GM23338 (cell line): Measurements from ENCODE around the gene GDPD5. TPM values are rescaled to one million over a fixed set of nuclear protein-coding genes. Genes with fewer than 3 reads are reported as not detected.

Experiments
- ATAC-seq: fragments of 200-7000 bp; cut with Tn5 transposase; 3 replicates; pipeline ENCODE4 v1.9.1; 2020
- DNase-seq: peaks from one replicate; pipeline ENCODE4 v3.0.0-alpha.2; 2015; ENCODE audit warnings: low spot score
- H2AFZ ChIP-seq: fragments of 200-600 bp; sonication (generic); 2 replicates; pipeline ENCODE4 v1.8.0; 2016; ENCODE audit warnings: antibody characterized with exemption, mild to moderate bottlenecking, moderate library complexity
- H3F3A ChIP-seq: fragments of 200-600 bp; sonication (generic); replicated peaks from 2 replicates; pipeline ENCODE4 v1.8.0; 2017; ENCODE audit warnings: antibody characterized with exemption, mixed run types, low read depth
- H3K27ac ChIP-seq: fragments of 200-600 bp; sonication (generic); 2 replicates; pipeline ENCODE4 v1.6.1; 2016; ENCODE audit warnings: low read depth
- H3K27me3 ChIP-seq: fragments of 200-600 bp; sonication (generic); 2 replicates; pipeline ENCODE4 v1.8.0; 2016; ENCODE audit warnings: mild to moderate bottlenecking, mixed run types, moderate library complexity; ENCODE audit not compliant: insufficient read depth
- H3K36me3 ChIP-seq: fragments of 200-600 bp; sonication (generic); 2 replicates; pipeline ENCODE4 v1.8.0; 2016; ENCODE audit warnings: mild to moderate bottlenecking; ENCODE audit not compliant: insufficient read depth
- H3K4me1 ChIP-seq: fragments of 200-600 bp; sonication (generic); 2 replicates; pipeline ENCODE4 v1.8.0; 2016; ENCODE audit warnings: mild to moderate bottlenecking, moderate library complexity; ENCODE audit not compliant: insufficient read depth
- H3K4me2 ChIP-seq: fragments of 200-600 bp; sonication (generic); 2 replicates; pipeline ENCODE4 v1.7.1; 2017; ENCODE audit warnings: mixed run types
- H3K4me3 ChIP-seq: fragments of 200-600 bp; sonication (generic); 2 replicates; pipeline ENCODE4 v1.6.1; 2016; ENCODE audit warnings: mixed run types
- H3K79me2 ChIP-seq: fragments of 200-600 bp; sonication (generic); replicated peaks from 2 replicates; pipeline ENCODE4 v1.8.0; 2017; ENCODE audit warnings: mild to moderate bottlenecking; ENCODE audit not compliant: insufficient read depth
- H3K9me2 ChIP-seq: fragments of 200-600 bp; sonication (generic); 2 replicates; pipeline ENCODE4 v1.8.0; 2017; ENCODE audit not compliant: insufficient read depth
- H4K20me1 ChIP-seq: fragments of 200-600 bp; sonication (generic); replicated peaks from 2 replicates; pipeline ENCODE4 v1.8.0; 2017; ENCODE audit warnings: mild to moderate bottlenecking; ENCODE audit not compliant: insufficient read depth
- H3K27ac Mint-ChIP-seq: 2 replicates; pipeline ENCODE4 v1.8.0; 2020; ENCODE audit warnings: inconsistent platforms, mild to moderate bottlenecking, moderate library complexity, mixed read lengths
- H3K27me3 Mint-ChIP-seq: 3 replicates; pipeline ENCODE4 v1.8.0; 2022; ENCODE audit warnings: low read depth, mild to moderate bottlenecking, moderate library complexity, mixed read lengths, inconsistent platforms; ENCODE audit not compliant: insufficient read depth, poor library complexity
- H3K36me3 Mint-ChIP-seq: 3 replicates; pipeline ENCODE4 v1.8.0; 2021; ENCODE audit warnings: low read depth, mild to moderate bottlenecking, inconsistent platforms, moderate library complexity, mixed read lengths
- H3K4me1 Mint-ChIP-seq: 3 replicates; pipeline ENCODE4 v1.8.0; 2020; ENCODE audit warnings: mild to moderate bottlenecking, inconsistent platforms, mixed read lengths
- H3K4me3 Mint-ChIP-seq: 3 replicates; pipeline ENCODE4 v1.8.0; 2021; ENCODE audit warnings: moderate library complexity, mild to moderate bottlenecking, inconsistent platforms, mixed read lengths
- H3K9me3 Mint-ChIP-seq: 3 replicates; pipeline ENCODE4 v1.8.0; 2020; ENCODE audit warnings: moderate library complexity, mild to moderate bottlenecking, inconsistent platforms, mixed read lengths
- CREB1 ChIP-seq: fragments of 250-450 bp; sonication (Bioruptor Pico); IDR thresholded peaks from 2 replicates; pipeline ENCODE4 v1.5.0; 2020; ENCODE audit warnings: low read depth, mild to moderate bottlenecking, moderate library complexity
- CTCF ChIP-seq, 2 experiments: fragments of 200-600 bp in 1 of 2; sonication (generic) in 1 of 2; conservative IDR thresholded peaks; 2 replicates each; pipeline versions ENCODE4 v1.5.1 to v1.6.1; 2016 to 2017; ENCODE audit warnings: antibody characterized with exemption in 2 of 2, low read depth in 2 of 2, mild to moderate bottlenecking in 2 of 2, moderate library complexity in 1 of 2
- ETS1 ChIP-seq: IDR thresholded peaks from 2 replicates; pipeline ENCODE4 v1.6.1; 2016; ENCODE audit warnings: antibody characterized with exemption
- EZH2 ChIP-seq: fragments of 200-600 bp; sonication (generic); IDR thresholded peaks from one replicate; pipeline ENCODE4 v1.8.0; 2017; ENCODE audit warnings: antibody characterized with exemption, mild to moderate bottlenecking, low read depth; ENCODE audit not compliant: unreplicated experiment
- EZH2phosphoT487 ChIP-seq: fragments of 200-600 bp; sonication (generic); IDR thresholded peaks from one replicate; pipeline ENCODE4 v1.8.1; 2018; ENCODE audit warnings: antibody characterized with exemption; ENCODE audit not compliant: unreplicated experiment
- JUNB ChIP-seq: IDR thresholded peaks from one replicate; pipeline ENCODE4 v1.6.1; 2016; ENCODE audit warnings: antibody characterized with exemption; ENCODE audit not compliant: unreplicated experiment
- NANOG ChIP-seq: IDR thresholded peaks from 2 replicates; pipeline ENCODE4 v1.6.1; 2016; ENCODE audit warnings: antibody characterized with exemption, borderline replicate concordance
- POLR2AphosphoS5 ChIP-seq: IDR thresholded peaks from 2 replicates; pipeline ENCODE4 v1.6.1; 2016; ENCODE audit warnings: antibody characterized with exemption, low read depth
- STAT1 ChIP-seq: IDR thresholded peaks from one replicate; pipeline ENCODE4 v1.6.1; 2016; ENCODE audit warnings: antibody characterized with exemption; ENCODE audit not compliant: unreplicated experiment
- ZNF114 ChIP-seq: fragments of 250-450 bp; sonication (Bioruptor Pico); IDR thresholded peaks from 2 replicates; pipeline ENCODE4 v1.5.0; 2020; ENCODE audit warnings: mild to moderate bottlenecking, moderate library complexity
- ZNF331 ChIP-seq: fragments of 250-450 bp; sonication (Bioruptor Pico); IDR thresholded peaks from 2 replicates; pipeline ENCODE4 v1.5.0; 2020; ENCODE audit warnings: low read depth, mild to moderate bottlenecking, moderate library complexity
- ZNF462 ChIP-seq: fragments of 250-450 bp; sonication (Bioruptor Pico); IDR thresholded peaks from 2 replicates; pipeline ENCODE4 v1.5.0; 2020; ENCODE audit warnings: mild to moderate bottlenecking, moderate library complexity
- polyA plus RNA-seq: library from polyadenylated mRNA; unstranded; fragments of >200 nt; fragmentation: Nextera tagmentation; extraction: Ambion mirVana; gene quantifications from 2 replicates; pipeline ENCODE4 v1.2.1, GENCODE V29; 2016
- total RNA-seq: library from RNA; depleted of rRNA; stranded (reverse); fragments of >200 nt; shearing (Covaris generic); gene quantifications from 2 replicates; pipeline ENCODE4 v1.2.3, GENCODE V29; 2014

GDPD5 gene
- total and polyA plus RNA-seq, 2 experiments from 2014 or later = 1.6 to 4.9 TPM

GRCh38 chr11:75474878-75475766, 50.6 kb downstream of the GDPD5 start:
- DNase-seq = peak; percentile 95
- Histone ChIP-seq H3K79me2 (no peaks in the 10 kb centered on the region), H3F3A (no peaks in the 10 kb centered on the region), H3K36me3 (no peaks in the 10 kb centered on the region), H4K20me1 (no peaks in the 10 kb centered on the region), H3K4me2 (peak overlapping the region; percentile 75), H3K4me1 (peaks cover 5% of the 10 kb centered on the region; the same call in 1 of the 2 replicates), H3K27me3 (no peaks in the 10 kb centered on the region), H3K27ac (peak overlapping the region; percentile 21; the same call in 1 of the 2 replicates), H3K4me3 (peak overlapping the region; percentile 47), H2AFZ (peak overlapping the region; percentile 75), H3K9me2 (no peaks in the 10 kb centered on the region)
- peaks cover 10% of the 10 kb centered on the region for H3K27me3 Mint-ChIP-seq
- peaks cover 26% of the 10 kb centered on the region for H3K4me1 Mint-ChIP-seq
- H3K9me3 Mint-ChIP-seq = no peaks in the 10 kb centered on the region
- H3K27ac Mint-ChIP-seq = peak overlapping the region; percentile 82
- H3K4me3 Mint-ChIP-seq = peak overlapping the region; percentile 67
- no peaks in the 10 kb centered on the region; the same call in 2 of the 3 replicates for H3K36me3 Mint-ChIP-seq
- peak; percentile 89 for ATAC-seq
- TF ChIP-seq POLR2AphosphoS5 (peak; percentile 50; the same call in 1 of the 2 replicates), STAT1 (no peak)

GRCh38 chr11:75474240-75474639, 51.5 kb downstream of the GDPD5 start:
- Mint-ChIP-seq H3K36me3 (no peaks in the 10 kb centered on the region; the same call in 2 of the 3 replicates), H3K9me3 (no peaks in the 10 kb centered on the region), H3K27ac (no peak overlapping the region), H3K27me3 (peaks cover 10% of the 10 kb centered on the region), H3K4me1 (peaks cover 25% of the 10 kb centered on the region), H3K4me3 (no peak overlapping the region; the same call in 2 of the 3 replicates)
- Histone ChIP-seq H3K4me2 (no peak overlapping the region), H4K20me1 (no peaks in the 10 kb centered on the region), H3K79me2 (no peaks in the 10 kb centered on the region), H3K27me3 (no peaks in the 10 kb centered on the region), H3F3A (no peaks in the 10 kb centered on the region), H3K4me1 (peaks cover 5% of the 10 kb centered on the region; the same call in 1 of the 2 replicates), H3K4me3 (no peak overlapping the region), H2AFZ (no peak overlapping the region), H3K27ac (no peak overlapping the region), H3K36me3 (no peaks in the 10 kb centered on the region), H3K9me2 (no peaks in the 10 kb centered on the region)
- ATAC-seq (no peak), DNase-seq (no peak)
- TF ChIP-seq ZNF331 (CRISPR knock-in tag) (no peak), EZH2phosphoT487 (no peak), ETS1 (no peak), CTCF (conservative IDR thresholded peaks at IDR 0.05; ENCODE audit: low read depth in 2 of 2) (no peak), EZH2 (no peak), CREB1 (no peak), JUNB (no peak), ZNF114 (CRISPR knock-in tag) (no peak), NANOG (no peak), ZNF462 (CRISPR knock-in tag) (no peak)
